22Rv1 (cell line): Measurements from ENCODE around the gene OVCA2.

Experiments
- H3K27ac ChIP-seq: fragments of 450-650 bp; 2 replicates; pipeline ENCODE4 v1.5.1; 2017
- CTCF ChIP-seq: fragments of 450-650 bp; IDR thresholded peaks from 2 replicates; pipeline ENCODE4 v1.5.1; 2017; ENCODE audit warnings: mild to moderate bottlenecking
- ZFX ChIP-seq: fragments of 450-650 bp; IDR thresholded peaks from 2 replicates; pipeline ENCODE4 v1.6.1; 2017; ENCODE audit warnings: antibody characterized with exemption, borderline replicate concordance

Gene OVCA2

GRCh38 chr17:2016494-2016893, 25.3 kb upstream of the OVCA2 start:
- TF ChIP-seq CTCF (no peak), ZFX (no peak)
- no peak overlapping the region for H3K27ac ChIP-seq

DNA sequence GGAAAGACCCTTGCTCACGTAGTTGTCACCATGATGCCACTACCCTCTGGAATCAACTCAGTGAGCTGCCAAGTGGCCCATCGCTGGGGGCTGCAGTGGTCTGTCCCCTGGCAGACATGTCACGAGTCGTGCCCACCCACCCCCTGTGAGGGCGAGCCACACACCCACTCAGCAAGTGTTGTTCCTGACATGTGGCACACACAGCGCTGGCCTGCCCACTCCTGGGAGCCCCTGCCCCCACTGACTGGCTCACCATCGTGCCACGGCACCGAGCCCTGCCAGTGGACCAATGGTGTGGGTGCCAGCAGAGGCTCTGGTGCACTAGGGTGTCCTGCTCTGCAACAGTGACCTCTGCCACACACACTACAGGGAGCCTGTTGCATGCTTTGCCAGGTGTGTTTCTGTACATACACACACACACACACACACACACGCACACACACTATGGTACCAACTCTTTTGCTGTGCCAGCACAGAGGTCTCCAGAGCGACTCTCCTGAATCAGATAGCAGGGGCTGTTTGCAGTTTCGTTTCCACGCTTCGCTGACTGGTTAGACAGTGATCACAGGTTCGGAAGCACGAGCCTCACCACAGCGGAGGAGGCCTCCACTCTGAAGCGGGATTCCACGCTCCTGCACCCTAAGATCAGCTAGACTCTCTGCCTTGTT, 24.4 kb upstream of the OVCA2 start:
- H3K27ac ChIP-seq, result no peak overlapping the region
- no peak for TF ChIP-seq CTCF
- TF ChIP-seq ZFX, result no peak

- TF ChIP-seq ZFX (no peak), CTCF (no peak)
- H3K27ac ChIP-seq, result no peak overlapping the region
These were observed 22.9 kb upstream of the OVCA2 start for GRCh38 chr17:2018716-2019510.

DNA sequence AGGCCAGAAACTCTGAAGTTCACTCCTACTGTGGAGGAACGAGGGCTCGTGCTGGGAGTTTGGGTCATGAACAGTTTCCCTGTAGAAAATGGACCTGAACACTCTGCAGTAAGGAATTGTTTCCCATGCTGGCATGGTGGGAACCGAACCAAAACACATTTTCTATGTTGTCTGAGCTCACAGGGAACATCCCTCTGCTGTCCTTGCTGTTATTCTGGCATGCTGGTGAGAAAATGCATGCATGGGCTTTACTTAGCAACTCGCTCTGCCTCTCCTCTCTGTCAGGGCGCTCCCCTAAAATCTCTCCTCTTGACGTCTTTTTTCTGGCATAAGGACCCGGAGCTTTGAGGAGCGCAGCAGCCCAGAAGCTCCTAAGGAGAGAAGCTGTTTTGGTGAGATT, 22.1 kb upstream of the OVCA2 start:
- H3K27ac ChIP-seq, result no peak overlapping the region

GRCh38 chr17:2020721-2021120, 21.1 kb upstream of the OVCA2 start:
- no peak overlapping the region for H3K27ac ChIP-seq
- TF ChIP-seq CTCF (no peak), ZFX (no peak)

More for the DNA sequence above, 22.1 kb upstream of the OVCA2 start:
- TF ChIP-seq ZFX (no peak), CTCF (no peak)

- no peak overlapping the region for H3K27ac ChIP-seq
- no peak for TF ChIP-seq ZFX
- no peak for TF ChIP-seq CTCF
These were observed 19.1 kb upstream of the OVCA2 start for GRCh38 chr17:2022647-2023240.

GRCh38 chr17:2023256-2023655, 18.6 kb upstream of the OVCA2 start:
- H3K27ac ChIP-seq, result no peak overlapping the region
- no peak for TF ChIP-seq CTCF
- TF ChIP-seq ZFX, result no peak
